GM18861 (cell line): ENCODE results near the gene CYREN.
"Not testable (repeated sequence)": the region's sequence is repeated elsewhere in the genome, so short reads cannot be mapped to it uniquely, and the experiment has no call there.

Source experiments
- ATAC-seq: cut with Tn5 transposase; IDR thresholded peaks from one replicate; pipeline ENCODE4 v1.9.1; 2021; ENCODE audit not compliant: unreplicated experiment

The CYREN gene

DNA sequence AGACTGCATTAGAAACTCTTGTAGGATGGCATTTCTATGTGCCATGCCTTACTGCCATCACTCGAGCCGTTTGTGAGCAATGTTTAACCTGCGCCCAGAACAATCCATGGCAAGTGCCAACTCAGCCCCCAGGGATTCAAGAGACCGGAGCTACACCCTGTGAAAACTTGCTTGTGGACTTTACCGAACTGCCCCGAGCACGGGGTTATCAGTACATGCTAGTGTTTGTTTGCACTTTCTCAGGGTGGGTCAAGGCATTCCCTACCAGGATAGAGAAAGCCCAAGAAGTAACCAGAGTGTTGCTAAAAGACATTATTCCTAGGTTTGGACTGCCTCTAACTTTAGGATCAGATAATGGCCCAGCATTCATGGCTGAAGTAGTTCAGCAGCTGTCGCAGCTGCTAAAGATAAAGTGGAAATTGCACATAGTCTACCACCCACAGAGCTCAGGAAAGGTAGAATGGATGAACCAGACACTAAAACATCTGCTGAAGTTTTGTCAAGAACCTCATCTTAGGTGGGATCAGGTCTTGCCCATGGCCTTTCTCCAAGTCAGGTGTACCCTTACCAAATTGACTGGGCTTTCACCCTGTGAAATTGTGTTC lies 8.9 kb upstream of the CYREN start:
- no peak for ATAC-seq

DNA sequence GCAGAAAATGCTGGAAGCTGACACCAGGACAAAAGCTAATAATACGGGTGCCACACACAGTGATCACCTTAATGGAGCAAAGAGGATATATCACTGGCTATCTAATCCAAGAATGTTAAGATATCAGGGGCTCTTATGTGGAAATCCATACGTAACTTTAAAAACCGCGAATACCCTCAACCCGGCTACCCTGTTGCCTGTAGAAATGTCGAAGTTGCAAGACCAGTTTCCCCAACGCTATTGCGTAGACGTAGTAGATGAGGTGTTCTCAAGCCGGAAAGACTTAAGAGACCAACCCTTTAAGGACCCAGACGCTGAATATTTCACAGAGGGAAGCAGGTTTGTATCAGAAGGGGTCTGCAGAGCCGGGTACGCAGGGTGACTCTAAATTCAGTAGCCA lies 7.9 kb upstream of the CYREN start:
- no peak for ATAC-seq

DNA sequence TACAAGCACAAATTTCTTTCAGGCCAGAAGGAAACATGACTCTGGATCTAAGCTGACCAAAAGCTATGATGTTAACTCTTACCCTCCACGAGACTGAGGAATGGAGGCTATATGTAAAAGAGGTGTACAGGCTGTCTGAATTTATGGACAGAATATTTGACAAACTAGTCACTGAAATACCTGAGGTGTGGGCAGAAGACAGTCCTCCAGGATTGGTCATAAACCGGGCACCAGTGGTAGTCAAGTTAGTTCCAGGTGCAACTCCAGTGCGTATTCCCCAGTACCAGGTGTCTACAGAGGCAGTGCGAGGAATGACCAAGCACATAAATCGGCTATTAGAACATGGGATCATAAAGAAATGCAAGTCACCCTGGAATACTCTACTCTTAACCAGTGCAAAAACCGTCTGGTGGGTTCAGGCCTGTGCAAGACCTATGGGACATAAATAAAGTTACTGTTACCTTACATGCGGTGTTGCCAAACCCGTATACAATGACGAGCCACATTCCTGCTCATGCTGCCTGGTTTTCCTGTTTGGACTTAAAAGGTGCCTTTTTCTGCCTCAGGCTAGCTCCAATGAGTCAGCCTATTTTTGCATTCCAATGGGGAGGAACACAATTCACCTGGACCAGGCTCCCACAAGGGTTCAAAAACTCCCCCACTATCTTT lies 6.7 kb upstream of the CYREN start:
- no peak for ATAC-seq

DNA sequence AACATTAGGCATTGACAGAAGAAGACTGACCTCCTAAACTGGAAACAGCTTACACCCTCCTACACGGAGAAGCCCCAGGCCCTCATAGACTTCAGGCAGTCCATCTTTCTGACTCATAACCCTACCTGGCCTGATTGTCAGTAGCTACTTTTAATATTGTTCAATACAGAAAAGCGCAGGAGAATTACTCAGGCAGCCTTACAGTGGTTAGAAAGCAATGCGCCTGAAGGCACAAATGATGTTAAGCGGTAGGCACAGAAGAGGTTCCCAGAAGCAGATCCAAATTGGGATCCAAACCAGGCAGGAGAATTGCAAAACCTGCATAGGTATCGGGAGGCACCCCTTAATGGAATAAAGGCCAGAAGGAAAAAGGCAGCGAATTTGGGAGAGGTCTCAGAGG lies 5.4 kb upstream of the CYREN start:
- ATAC-seq = no peak

DNA sequence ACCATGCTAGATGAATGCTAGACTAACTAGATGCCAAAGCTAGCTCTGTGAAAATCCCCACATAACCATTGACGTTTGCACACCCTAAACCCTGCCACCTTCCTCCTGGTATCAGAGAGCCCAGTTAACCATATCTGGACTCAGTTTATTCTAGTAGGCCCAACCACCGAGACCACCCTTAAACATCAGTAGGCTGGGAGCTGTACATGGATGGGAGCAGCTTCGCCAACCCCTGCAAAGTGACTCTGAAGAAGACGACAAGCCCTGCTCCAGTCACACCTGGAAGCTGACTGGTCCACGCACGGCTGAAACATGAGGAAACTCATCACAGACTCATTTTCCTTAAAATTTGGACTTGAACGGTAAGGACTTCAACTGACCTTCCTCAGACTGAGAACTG lies 4.4 kb upstream of the CYREN start:
- ATAC-seq = no peak

DNA sequence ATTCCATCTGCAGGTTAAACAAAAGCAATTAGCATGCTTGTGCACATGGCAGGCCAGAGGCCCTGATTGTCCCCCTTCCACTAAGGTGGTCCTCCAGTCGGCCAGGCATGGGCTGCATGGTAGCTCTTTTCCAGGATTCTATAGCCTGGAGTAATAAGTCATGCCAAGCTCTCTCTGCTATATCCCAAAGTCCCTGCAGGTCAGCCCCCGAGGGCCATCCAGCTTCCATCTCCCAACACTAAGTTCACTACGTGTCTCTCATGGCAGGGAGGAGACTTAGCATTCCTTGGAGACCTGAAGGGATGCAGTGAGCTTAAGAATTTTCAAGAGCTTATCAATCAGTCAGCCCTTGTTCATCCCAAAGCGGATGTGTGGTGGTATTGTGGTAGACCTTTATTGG lies 3.4 kb upstream of the CYREN start:
- ATAC-seq = not testable (repeated sequence)

DNA sequence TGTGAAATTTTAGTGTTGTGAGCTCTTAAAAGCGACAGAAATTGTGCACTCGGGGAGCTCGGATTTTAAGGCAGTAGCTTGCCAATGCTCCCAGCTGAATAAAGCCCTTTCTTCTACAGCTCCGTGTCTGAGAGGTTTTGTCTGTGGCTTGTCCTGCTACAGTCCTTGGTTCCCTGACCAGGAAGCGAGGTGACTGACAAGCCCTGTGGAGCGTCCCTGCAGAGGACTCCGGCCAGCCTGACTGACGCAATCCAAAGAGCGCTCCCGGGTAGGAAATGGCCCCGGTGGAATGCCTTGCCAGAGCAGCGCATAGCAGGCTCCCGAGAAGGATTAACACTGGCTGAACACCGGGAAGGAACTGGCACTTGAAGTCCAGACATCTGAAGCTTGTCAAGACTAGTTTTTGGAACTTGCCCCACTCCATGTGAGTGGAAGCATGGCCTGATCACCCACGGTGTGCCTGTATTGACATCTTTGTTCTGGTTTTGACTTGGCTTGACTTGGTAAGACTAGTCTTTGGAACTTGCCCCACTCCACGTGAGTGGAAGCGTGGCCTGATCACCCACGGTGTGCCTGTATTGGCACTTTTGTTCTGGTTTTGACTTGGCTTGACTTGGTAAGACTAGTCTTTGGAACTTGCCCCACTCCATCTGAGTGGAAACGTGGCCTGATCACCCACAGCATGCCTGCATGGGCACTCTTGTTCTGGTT lies 1.2 kb upstream of the CYREN start:
- not testable (repeated sequence) for ATAC-seq

DNA sequence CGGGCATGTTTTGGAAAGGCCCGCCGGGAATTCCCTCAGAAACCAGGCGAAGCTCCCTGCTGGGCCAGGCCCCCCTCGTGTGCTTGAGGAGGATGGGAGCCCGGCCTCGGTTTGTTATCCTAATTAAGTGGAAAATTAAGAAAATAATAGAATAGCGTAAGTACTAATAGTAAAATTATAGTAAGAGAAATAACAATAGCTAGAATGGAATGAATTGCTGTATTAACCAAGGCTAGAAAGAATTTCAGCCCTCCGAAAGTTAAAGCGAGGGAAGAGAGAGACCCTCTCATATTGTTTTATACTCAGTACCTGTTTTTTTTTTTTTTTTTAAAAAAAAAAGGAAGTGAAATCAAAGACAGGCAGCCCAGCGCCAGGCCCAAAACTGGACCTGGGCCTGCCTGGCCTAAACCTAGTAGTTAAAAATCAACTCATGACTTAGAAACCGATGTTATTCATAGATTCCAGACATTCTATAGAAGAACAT lies 533 bp upstream of the CYREN start:
- peak; percentile 28 for ATAC-seq

DNA sequence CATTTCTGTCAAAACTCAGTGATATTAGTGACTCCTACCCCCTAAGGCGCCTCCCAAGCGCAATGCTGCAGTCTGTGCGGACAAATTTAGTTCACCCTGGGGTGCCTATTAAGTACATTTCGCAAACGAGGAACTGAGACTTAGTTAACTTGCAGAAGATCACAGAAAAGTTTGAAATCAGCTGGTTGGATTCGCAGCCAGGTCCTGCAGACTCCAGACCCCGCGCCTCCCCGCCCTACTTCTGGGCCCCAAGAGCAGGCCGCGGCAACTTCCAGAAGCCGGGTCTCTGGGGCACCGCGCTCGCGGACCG lies 588 bp downstream of the CYREN start:
- no peak for ATAC-seq

DNA sequence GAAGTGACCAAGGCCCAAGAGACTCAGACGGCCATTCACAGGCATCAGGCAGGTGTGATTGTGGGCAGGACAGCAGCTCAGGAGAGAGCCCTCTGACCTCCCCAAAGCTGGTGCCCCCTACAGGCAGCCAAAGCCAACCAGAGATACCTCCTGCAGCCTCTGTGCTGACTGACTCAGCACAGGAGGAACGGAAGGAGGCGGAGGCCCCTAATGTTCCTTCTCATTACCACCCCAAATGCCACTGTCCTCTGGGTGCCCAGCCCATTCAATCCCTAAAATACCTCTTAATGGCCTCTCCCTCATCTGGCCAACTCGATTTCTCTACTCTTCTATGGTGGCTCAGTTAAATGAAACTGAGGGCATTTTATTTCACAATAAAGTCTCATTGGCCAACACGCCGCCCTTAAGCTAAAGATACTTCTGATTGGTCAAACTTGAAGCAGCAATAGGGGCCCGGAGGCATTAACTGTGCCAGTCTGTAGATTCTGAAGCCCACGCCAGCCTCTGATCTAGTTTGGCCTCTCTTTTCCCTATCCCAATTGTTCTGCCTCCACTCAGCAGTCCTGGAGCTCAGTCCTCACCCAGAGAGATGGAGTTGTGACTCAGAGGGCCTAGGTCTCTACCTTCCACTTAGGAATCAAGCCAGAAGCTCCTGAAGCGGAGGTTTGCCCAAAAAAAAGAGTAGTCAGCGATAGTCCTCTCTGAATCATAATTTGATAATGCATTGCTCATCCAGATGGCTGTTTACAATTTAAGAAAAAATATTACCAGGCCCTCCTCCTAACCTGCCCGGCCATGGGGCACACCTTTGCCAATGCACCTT lies 1.2 kb downstream of the CYREN start:
- peak; percentile 30 for ATAC-seq

DNA sequence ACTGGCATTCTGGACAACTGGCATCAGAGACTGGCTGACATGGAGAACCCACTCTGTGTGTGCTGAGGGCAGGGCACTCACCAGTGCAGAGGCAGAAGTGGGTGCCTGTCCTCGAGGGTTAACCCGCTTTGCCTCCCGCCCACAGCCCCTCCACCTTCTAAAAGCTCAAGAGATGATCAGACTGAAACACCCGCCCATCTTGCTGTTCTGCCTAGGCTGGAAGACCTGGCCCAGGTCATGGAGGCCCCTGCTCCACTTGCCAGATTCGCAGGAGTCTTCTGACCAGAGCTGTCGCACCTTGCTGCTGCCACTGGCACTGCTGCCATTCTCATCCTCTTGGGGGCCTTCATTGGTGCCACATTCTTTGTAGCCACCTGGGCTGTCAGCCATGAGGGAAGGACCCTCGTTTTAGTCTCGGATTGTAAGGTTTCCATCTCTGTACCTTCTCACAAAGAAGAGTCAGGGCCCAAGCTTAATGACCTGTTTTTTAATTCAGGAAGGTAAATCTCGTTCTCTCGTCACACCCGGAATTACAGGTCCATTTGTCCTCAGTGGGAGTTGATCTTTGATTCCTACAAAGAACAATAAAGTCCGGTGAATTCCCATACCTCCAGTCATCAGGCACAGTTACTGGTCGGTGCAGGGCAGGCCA lies 1.9 kb downstream of the CYREN start:
- ATAC-seq = no peak

DNA sequence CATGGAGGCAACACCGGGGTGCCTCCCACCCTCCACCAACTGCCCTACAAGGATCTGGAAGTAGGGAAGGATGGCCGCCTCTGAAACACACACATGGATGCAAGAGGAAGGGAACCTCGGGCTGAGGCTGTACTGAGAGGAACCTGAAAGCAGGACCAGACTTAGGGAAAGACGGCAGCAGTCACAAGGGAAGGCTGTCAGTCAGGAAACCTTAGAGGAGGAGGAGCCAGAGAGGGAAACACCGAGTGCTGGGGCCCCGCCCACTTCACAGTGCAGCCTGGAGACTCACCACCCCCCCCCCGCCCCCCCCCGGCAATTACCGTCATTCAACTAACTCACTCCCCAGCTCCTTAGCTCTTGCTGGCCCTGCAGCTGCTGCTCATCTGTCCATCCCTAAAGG lies 2.5 kb downstream of the CYREN start:
- no peak for ATAC-seq

DNA sequence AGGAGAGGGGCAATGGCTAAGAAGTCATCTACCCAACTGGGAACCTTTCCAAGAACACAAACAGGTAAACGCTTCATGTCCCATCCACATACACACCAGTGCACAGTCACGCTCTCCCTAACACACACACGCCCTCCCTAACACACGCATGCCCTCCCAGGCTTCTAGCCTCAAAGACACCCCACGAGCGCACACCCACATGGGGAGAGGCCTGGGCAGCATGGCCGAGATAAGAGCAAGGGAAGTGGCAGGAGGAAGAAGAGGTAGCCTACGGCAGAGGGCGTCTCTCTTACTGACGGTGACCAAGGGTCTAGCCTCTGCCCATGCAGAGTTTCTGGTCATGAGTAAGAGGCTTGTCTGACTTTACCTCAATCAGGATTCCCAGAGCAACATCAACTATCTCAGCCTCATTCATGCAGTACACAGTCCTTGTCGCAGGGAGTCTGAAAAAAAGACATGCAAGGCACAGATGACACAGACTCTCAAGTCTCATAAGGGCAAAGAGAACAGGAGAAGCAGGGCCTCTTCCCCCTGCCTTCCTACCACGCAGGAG lies 3.1 kb downstream of the CYREN start:
- ATAC-seq = no peak

DNA sequence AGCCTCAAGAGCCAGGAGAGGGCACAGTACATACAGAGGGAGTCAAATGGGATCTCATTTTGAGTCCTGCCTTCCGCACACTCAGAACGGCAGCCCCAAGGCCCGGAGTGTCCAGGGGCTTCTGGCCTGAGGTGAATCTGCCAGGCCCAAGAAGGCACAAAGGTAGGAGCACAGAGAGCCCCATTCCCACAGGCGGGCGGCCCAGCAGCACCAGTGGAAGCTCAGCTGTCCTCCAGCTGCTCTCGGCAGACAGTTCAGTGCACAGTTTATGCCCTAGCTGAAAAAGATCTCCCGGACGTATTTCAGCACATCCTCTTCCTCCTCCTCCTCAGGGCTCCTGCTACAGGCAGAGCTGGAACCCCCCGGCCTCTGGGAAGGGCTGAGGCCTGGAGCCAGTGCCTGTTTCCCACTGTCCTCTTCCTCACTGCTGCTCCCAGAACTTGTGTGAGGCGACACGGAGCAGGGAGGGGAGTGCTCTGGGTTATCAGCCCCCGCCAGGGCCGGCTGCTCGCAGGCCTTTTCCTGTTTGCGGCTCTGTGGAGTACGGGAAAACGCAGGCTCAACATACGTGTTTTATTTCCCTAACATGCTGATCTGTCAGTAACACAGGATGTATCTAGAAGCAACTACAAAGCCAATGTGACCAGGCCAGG lies 4.0 kb downstream of the CYREN start:
- ATAC-seq = no peak

DNA sequence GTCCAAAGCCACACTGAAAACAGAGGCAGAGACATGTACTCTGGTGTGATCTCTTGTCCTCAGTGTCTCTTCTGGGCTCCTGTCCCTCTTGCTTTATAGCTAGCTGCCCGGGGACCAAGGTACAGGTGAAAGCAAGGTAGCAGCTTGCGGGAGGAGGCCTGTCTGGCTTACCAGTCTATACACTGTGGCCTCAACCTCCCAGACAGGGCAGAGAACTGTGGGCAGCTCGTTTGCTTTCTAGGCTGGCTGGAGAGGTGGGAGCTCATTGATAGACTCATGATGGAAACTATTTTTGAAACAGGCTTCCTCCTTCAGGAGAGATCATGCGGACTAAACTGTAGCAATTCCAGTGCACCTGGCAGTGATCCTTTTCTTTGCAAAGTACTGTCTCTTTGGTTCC lies 4.6 kb downstream of the CYREN start:
- ATAC-seq = no peak

DNA sequence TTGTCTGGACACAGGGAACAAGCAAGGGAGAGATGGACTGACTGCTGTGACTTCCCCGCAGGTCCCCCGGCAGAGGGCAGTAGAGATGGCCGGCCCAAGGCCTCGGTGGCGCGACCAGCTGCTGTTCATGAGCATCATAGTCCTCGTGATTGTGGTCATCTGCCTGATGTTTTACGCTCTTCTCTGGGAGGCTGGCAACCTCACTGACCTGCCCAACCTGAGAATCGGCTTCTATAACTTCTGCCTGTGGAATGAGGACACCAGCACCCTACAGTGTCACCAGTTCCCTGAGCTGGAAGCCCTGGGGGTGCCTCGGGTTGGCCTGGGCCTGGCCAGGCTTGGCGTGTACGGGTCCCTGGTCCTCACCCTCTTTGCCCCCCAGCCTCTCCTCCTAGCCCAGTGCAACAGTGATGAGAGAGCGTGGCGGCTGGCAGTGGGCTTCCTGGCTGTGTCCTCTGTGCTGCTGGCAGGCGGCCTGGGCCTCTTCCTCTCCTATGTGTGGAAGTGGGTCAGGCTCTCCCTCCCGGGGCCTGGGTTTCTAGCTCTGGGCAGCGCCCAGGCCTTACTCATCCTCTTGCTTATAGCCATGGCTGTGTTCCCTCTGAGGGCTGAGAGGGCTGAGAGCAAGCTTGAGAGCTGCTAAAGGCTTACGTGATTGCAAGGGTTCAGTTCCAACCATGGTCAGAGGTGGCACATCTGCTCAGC lies 6.0 kb downstream of the CYREN start:
- ATAC-seq = no peak

DNA sequence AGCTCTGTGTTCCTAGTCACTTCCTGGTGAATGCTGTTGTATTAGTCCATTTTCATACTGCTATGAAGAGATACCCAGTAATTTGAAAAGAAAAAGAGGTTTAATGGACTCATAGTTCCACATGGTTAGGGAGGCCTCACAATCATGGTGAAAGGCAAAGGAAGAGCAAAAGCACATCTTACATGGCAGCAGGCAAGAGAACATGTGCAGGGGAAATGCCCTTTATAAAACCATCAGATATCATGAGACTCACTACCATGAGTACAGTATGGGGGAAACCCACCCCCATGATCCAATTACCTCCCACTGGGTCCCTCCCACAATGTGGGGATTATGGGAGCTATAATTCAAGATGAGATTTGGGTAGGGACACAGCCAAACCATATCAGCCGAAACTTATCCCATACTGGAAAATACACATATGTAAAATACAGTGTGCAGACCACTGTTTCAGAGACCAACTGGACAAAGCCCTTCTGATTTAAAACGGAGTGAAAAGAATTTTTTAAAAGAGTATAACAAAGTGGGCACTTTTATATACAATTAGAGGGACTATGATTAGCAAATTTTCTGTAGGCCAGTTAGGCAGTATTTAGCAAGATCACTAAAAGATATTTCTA lies 8.0 kb downstream of the CYREN start:
- ATAC-seq = no peak

DNA sequence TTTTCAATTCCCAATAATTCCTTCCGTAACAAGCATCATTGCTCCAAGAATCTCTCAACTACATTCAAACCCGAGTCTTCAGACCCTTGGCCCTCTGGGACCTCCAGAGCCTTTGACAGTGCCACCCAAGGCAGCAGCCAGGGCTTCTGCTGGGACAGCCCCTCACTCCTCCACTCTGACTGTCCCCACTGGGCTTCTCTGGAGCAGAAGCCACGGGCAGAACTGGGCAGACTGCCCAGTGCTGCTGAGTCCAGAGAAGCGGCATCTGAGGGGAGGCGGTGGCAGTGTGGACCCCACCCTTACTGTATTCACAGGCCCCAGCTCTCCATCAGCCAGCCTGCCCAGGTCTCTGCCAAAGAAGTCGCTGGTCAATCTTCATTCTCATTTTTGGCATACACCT lies 8.8 kb downstream of the CYREN start:
- ATAC-seq = no peak
